Body of pancreas (tissue), 4 donors: ENCODE measurements around the gene CERS5. TPM values are rescaled to one million over a fixed set of nuclear protein-coding genes. Genes with fewer than 3 reads are reported as not detected.
A peak's percentile ranks its signal among the peaks of the same experiment; 100 is the strongest.
"Not testable (repeated sequence)": the region's sequence is repeated elsewhere in the genome, so short reads cannot be mapped to it uniquely, and the experiment has no call there.

ENCODE experiments used
- ATAC-seq: fragments of 150-250 bp; one replicate; pipeline ENCODE4 v1.9.1; 2016
- DNase-seq, 4 donors: peaks; one replicate each; pipeline ENCODE4 v3.0.0-alpha.2; 2019
- H3K27ac ChIP-seq, 4 donors: fragments of 200-600 bp; sonication (generic); 1 replicate in 3 of 4; 2 replicates in 1 of 4; pipeline versions ENCODE4 v1.5.1 to v1.6.1; 2016 to 2019; ENCODE audit warnings: mild to moderate bottlenecking in 1 of 4, mixed read lengths in 1 of 4, moderate library complexity in 1 of 4
- H3K27me3 ChIP-seq, 2 donors: fragments of 200-600 bp; sonication (generic); one replicate each; pipeline ENCODE4 v1.6.0; 2016; ENCODE audit warnings: mild to moderate bottlenecking in 1 of 2
- H3K36me3 ChIP-seq, 2 donors: fragments of 200-600 bp; sonication (generic); replicated peaks in 1 of 2; 2 replicates each; pipeline ENCODE4 v1.5.1; 2016; ENCODE audit warnings: low read depth in 2 of 2; ENCODE audit not compliant: insufficient read depth in 1 of 2
- H3K4me1 ChIP-seq: fragments of 200-600 bp; sonication (generic); one replicate; pipeline ENCODE4 v1.6.0; 2016
- H3K4me3 ChIP-seq, 2 donors: fragments of 200-600 bp; sonication (generic); 1 replicate in 1 of 2; 2 replicates in 1 of 2; pipeline ENCODE4 v1.5.1; 2016 to 2019
- H3K9me3 ChIP-seq, 3 donors: fragments of 200-600 bp; sonication (generic); 1 replicate in 2 of 3; 2 replicates in 1 of 3; pipeline ENCODE4 v1.5.1; 2016
- CTCF ChIP-seq, 7 experiments: fragments of 450-650 bp in 4 of 7; fragments of 200-600 bp in 3 of 7; sonication (generic) in 3 of 7; IDR thresholded peaks; one replicate each; pipeline ENCODE4 v1.5.1; 2016 to 2019; ENCODE audit warnings: antibody characterized with exemption in 7 of 7
- POLR2A ChIP-seq, 3 donors: fragments of 450-650 bp; IDR thresholded peaks; one replicate each; pipeline ENCODE4 v1.6.1; 2016; ENCODE audit warnings: antibody characterized with exemption in 3 of 3, mild to moderate bottlenecking in 2 of 3
- WGBS, 2 donors: methylation state at CpG; one replicate each; pipeline ENCODE4 v1.1.5; 2017; 5-methylcytosine and 5-hydroxymethylcytosine counted together
- intact Hi-C: fragments of 100-400 bp; cut with DNase I; formaldehyde crosslinking; loops from one replicate; pipeline ENCODE4 v1.15.1; 2023
- total RNA-seq, 2 donors: library from RNA; depleted of rRNA; stranded (reverse); fragments of >200 nt; gene quantifications; one replicate each; pipeline ENCODE4 v1.1.0, GENCODE V29; 2016

CERS5 gene
- total RNA-seq, 2 donors from 2014 or later: 17.8 to 20.2 TPM

DNA sequence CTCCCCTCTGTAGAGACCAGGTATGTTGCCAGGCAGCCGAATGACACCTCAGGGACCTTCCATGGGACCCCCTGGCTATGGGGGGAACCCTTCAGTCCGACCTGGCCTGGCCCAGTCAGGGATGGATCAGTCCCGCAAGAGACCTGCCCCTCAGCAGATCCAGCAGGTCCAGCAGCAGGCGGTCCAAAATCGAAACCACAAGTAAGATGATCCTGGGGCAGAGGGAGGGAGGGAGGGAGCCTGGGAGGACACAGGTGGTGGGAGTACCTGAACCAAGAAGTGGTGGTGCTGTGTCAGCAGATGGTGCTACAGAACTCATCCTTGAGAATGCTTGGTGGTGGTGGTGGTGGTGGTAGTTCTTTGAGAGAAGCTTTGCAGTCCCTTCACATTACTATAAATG is 81.0 kb downstream of the CERS5 start:
- no peak for ATAC-seq
- Histone ChIP-seq H3K36me3 (peaks cover 3 to 15% of the 10 kb centered on the region in 2 donors), H3K4me3 (no peak overlapping the region), H3K27ac (peak overlapping the region in 3 of 4 donors; percentile 86 to 96 (median 88)), H3K9me3 (no peaks in the 10 kb centered on the region), H3K27me3 (no peaks in the 10 kb centered on the region), H3K4me1 (peaks cover 23% of the 10 kb centered on the region)
- DNase-seq: no peak
- 52 to 57% methylated on average over 5 of the region's 5 CpGs for WGBS, 2 donors
- TF ChIP-seq POLR2A (IDR thresholded peaks at IDR 0.05) (no peak), CTCF (IDR thresholded peaks at IDR 0.05) (no peak)
- intact Hi-C loops: no loop called here

DNA sequence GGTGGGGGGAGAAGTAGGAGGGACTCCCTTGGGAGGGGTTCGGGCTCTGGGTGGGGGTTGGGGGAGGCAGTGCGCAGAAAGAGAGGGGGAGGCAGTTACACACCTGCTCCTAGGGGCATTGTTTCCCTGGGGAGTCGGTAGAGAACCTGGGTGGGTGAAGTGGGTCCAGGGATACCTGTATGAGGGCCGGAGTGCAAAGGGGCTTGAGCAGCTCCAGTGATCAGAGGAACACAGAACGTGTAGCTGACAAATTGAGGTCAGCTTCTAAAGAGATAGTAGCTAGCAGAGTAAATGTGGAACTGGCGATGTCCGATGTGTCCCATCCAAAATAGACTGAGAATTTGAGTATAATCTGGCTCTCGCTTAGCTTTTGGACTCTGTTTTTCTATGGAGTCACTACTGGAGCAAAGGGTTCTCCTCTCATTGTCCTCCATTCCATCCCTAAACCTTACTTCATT is 81.5 kb downstream of the CERS5 start:
- peak overlapping the region; percentile 87 to 93 for H3K4me3 ChIP-seq
- peaks cover 23% of the 10 kb centered on the region for H3K4me1 ChIP-seq
- no peak for TF ChIP-seq POLR2A (IDR thresholded peaks at IDR 0.05)
- TF ChIP-seq CTCF (IDR thresholded peaks at IDR 0.05): no peak
- no peak for ATAC-seq
- no peaks in the 10 kb centered on the region for H3K9me3 ChIP-seq
- H3K27me3 ChIP-seq: no peaks in the 10 kb centered on the region
- intact Hi-C loops: no loop called here
- 5 to 11% methylated on average over 6 of the region's 8 CpGs for WGBS, 2 donors
- peak overlapping the region; percentile 86 to 96 (median 88) for H3K27ac ChIP-seq
- no peak for DNase-seq
- peaks cover 3 to 12% of the 10 kb centered on the region in 2 donors for H3K36me3 ChIP-seq

DNA sequence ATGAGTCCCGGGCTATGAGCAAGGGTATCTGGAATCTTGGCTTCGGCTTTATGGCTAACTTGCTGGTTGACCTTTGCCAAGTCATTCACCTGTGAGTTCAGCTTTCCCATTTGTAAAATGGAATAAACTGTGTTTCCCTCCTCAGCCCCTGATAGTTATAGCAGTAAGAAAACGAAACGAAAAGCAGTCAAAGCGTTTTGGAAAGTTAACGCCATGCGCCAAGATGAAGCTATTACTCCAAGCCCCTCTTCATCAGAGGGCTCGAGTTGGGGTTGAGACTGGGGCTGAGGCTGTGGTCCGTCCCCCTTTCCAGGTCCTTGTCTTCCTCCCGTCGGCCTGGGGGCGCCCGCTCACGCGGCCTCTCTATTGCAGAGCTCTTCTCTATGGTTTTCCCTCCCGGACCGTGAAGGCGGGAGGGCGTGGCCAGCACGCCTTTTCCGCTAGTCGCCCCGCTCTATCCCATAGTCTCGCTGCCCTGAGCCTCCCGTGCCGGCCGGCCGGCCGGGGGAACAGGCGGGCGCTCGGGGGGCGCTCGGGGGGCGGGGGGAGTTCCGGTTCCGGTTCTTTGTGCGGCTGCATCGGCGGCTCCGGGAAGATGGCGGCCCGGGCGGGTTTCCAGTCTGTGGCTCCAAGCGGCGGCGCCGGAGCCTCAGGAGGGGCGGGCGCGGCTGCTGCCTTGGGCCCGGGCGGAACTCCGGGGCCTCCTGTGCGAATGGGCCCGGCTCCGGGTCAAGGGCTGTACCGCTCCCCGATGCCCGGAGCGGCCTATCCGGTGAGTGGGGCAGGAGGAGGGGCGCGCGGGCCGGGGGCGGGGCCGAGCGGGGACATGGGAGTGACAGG is 82.2 kb downstream of the CERS5 start, which contains the start of gene SMARCD1:
Gene SMARCD1, plus strand, starts transcription at position 568 of the 840 bp plus-strand sequence. Its CDS starts 28 bp downstream, at position 596.
- intact Hi-C loops: no loop called here
- Histone ChIP-seq H3K4me3 (peak within 1 kb of the TSS; percentile 87 to 93), H3K9me3 (no peaks in the 10 kb centered on the region), H3K27ac (peak within 1 kb of the TSS; percentile 86 to 96 (median 88)), H3K27me3 (no peaks in the 10 kb centered on the region), H3K36me3 (peaks cover 0 to 6% of the 10 kb centered on the region in 2 donors), H3K4me1 (peaks cover 23% of the 10 kb centered on the region)
- DNase-seq (peak; percentile 87 to 93 (median 92)), ATAC-seq (peak; percentile 92)
- TF ChIP-seq CTCF (IDR thresholded peaks at IDR 0.05): peak in 3 of 7 experiments; percentile 6 to 53 (median 22)
- TF ChIP-seq POLR2A (IDR thresholded peaks at IDR 0.05): peak in 2 of 3 donors; percentile 46 to 59
- WGBS, 2 donors: 0% methylated on average over 9 to 41 of the region's 69 CpGs

- ATAC-seq, H3K27me3 ChIP-seq, H3K9me3 ChIP-seq, DNase-seq, intact Hi-C loops, H3K36me3 ChIP-seq: not testable (repeated sequence)
- Histone ChIP-seq H3K27ac (peak overlapping the region; percentile 86 to 96 (median 88)), H3K4me1 (peaks cover 23% of the 10 kb centered on the region), H3K4me3 (peak overlapping the region; percentile 87 to 93)
- 29 to 38% methylated on average over 6 to 7 of the region's 7 CpGs for WGBS, 2 donors
Measured at GRCh38 chr12:50084409-50084774, 82.8 kb downstream of the CERS5 start.

DNA sequence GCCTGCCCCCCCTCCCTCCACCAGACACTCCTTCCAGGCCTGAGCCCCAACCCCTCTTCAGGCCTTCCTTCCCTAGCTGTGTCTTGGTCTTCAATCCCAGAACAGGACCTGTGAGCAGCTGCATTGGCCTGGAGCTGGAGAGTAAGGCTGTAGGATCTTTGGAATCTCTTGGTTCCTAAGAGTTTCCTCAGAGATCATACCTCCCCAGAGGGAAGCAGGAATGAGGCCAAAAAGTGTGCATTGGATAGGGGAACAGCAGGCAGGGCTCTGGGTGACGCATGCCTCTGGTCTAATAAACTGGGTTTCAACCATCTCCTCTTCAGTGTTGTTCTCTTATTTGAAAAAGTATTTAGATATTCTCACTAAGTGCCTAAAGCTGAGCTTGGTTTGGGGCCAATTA is 83.9 kb downstream of the CERS5 start:
- no peaks in the 10 kb centered on the region for H3K36me3 ChIP-seq
- H3K4me3 ChIP-seq: no peak overlapping the region
- H3K9me3 ChIP-seq: no peaks in the 10 kb centered on the region
- no peak overlapping the region for H3K27ac ChIP-seq
- no peak for TF ChIP-seq CTCF (IDR thresholded peaks at IDR 0.05)
- no peak for TF ChIP-seq POLR2A (IDR thresholded peaks at IDR 0.05)
- no peaks in the 10 kb centered on the region for H3K27me3 ChIP-seq
- 73 to 95% methylated on average over 1 of the region's 1 CpG for WGBS, 2 donors
- peaks cover 15% of the 10 kb centered on the region for H3K4me1 ChIP-seq
- ATAC-seq (no peak), DNase-seq (no peak)
- intact Hi-C loops: no loop called here
